GM12878 (cell line): Measurements from ENCODE around the gene LRP1. TPM values are rescaled to one million over a fixed set of nuclear protein-coding genes. Genes with fewer than 3 reads are reported as not detected.

ENCODE experiments used
- ATAC-seq: fragments of 200-7000 bp; cut with Tn5 transposase; 3 replicates; pipeline ENCODE4 v1.9.1; 2020; ENCODE audit warnings: mild to moderate bottlenecking, moderate library complexity
- BruUV-seq: library from RNA; stranded (reverse); fragments of 400-500 nt; replicated peaks from 2 replicates; lab custom pipeline; 2021; lab: Mats Ljungman, UMichigan
- CTCF ChIA-PET: fragments of 300-600 bp; sonication (Branson Sonifier 250); formaldehyde crosslinking; extraction: SDS; loops from one replicate; lab custom pipeline; 2021; ENCODE audit warnings: inconsistent platforms; lab: Yijun Ruan, JAX
- POLR2A ChIA-PET: fragments of 350-600 bp; formaldehyde crosslinking; extraction: SDS; loops from one replicate; lab custom pipeline; 2021; ENCODE audit warnings: inconsistent platforms; lab: Charles Lee
- RAD21 ChIA-PET: fragments of 300-600 bp; sonication (Branson Sonifier 250); formaldehyde crosslinking; loops from one replicate; lab custom pipeline; 2023; ENCODE audit warnings: antibody characterized with exemption; ENCODE audit not compliant: unreplicated experiment; lab: Charles Lee
- SMC1A ChIA-PET: fragments of 300-600 bp; sonication (Branson Sonifier 250); formaldehyde crosslinking; loops from one replicate; lab custom pipeline; 2023; ENCODE audit not compliant: unreplicated experiment, uncharacterized antibody; lab: Charles Lee
- DNase-seq: peaks from one replicate; pipeline ENCODE4 v3.0.0-alpha.2; 2011; ENCODE audit warnings: low read depth, low spot score
- FAIRE-seq: peaks from 3 replicates; lab custom pipeline; 2011; peaks lifted over from hg19 to GRCh38; lab: Jason Lieb, UNC
- H2AFZ ChIP-seq: 2 replicates; pipeline ENCODE4 v1.6.0; 2011; ENCODE audit warnings: low read depth, low read length, control low read depth; ENCODE audit not compliant: control insufficient read depth
- H3K27ac ChIP-seq: 2 replicates; pipeline ENCODE4 v1.5.1; 2011; ENCODE audit warnings: control low read depth; ENCODE audit not compliant: control insufficient read depth, insufficient read depth
- H3K27me3 ChIP-seq, 2 experiments: replicated peaks in 1 of 2; 2 replicates each; pipeline versions ENCODE4 v1.6.0 to v1.6.1; 2011; ENCODE audit warnings: low read length in 1 of 2; ENCODE audit not compliant: control insufficient read depth in 2 of 2, insufficient read depth in 2 of 2
- H3K36me3 ChIP-seq, 2 experiments: 2 replicates each; pipeline ENCODE4 v1.5.1; 2011; ENCODE audit warnings: low read length in 1 of 2; ENCODE audit not compliant: control insufficient read depth in 2 of 2, insufficient read depth in 2 of 2
- H3K4me1 ChIP-seq: 2 replicates; pipeline ENCODE4 v1.6.1; 2011; ENCODE audit warnings: mild to moderate bottlenecking, low read length, moderate library complexity, mixed read lengths; ENCODE audit not compliant: control insufficient read depth, insufficient read depth
- H3K4me2 ChIP-seq: 2 replicates; pipeline ENCODE4 v1.6.0; 2011; ENCODE audit warnings: control low read depth; ENCODE audit not compliant: control insufficient read depth, insufficient read depth
- H3K4me3 ChIP-seq: fragments of 200-600 bp; sonication (generic); 2 replicates; pipeline ENCODE4 v1.5.1; 2016
- H3K79me2 ChIP-seq: 2 replicates; pipeline ENCODE4 v1.6.0; 2011; ENCODE audit warnings: low read length; ENCODE audit not compliant: control insufficient read depth, insufficient read depth
- H3K9ac ChIP-seq: 2 replicates; pipeline ENCODE4 v1.8.0; 2011; ENCODE audit warnings: low read length, control low read depth, mixed read lengths; ENCODE audit not compliant: control insufficient read depth, insufficient read depth
- H3K9me3 ChIP-seq: replicated peaks from 3 replicates; pipeline ENCODE4 v1.5.1; 2011; ENCODE audit warnings: mild to moderate bottlenecking, low read length; ENCODE audit not compliant: control insufficient read depth, insufficient read depth
- H4K20me1 ChIP-seq: 2 replicates; pipeline ENCODE4 v1.6.0; 2011; ENCODE audit not compliant: control insufficient read depth, insufficient read depth
- ATF3 ChIP-seq: IDR thresholded peaks from 2 replicates; pipeline ENCODE4 v1.6.1; 2011; ENCODE audit warnings: low read depth, mild to moderate bottlenecking, low read length, moderate library complexity, borderline replicate concordance; ENCODE audit errors: extremely low read depth
- CHD1 ChIP-seq: IDR thresholded peaks from 2 replicates; pipeline ENCODE4 v1.6.1; 2012; ENCODE audit warnings: low read depth, low read length, improper control_type of control experiment
- EP300 ChIP-seq, 2 experiments: fragments of 150-350 bp in 1 of 2; IDR thresholded peaks; 2 replicates each; pipeline ENCODE4 v1.6.1; 2011 to 2012; ENCODE audit warnings: low read depth in 2 of 2, low read length in 2 of 2, borderline replicate concordance in 1 of 2, improper control_type of control experiment in 1 of 2, inconsistent platforms in 1 of 2; ENCODE audit not compliant: control insufficient read depth in 1 of 2
- FOXM1 ChIP-seq: IDR thresholded peaks from 2 replicates; pipeline ENCODE4 v1.6.1; 2012; ENCODE audit warnings: low read depth, mild to moderate bottlenecking, inconsistent platforms, low read length, moderate library complexity
- GATAD2B ChIP-seq: fragments of 450-650 bp; conservative IDR thresholded peaks from 2 replicates; pipeline ENCODE4 v1.6.1; 2017; ENCODE audit warnings: low read depth, mild to moderate bottlenecking, moderate library complexity
- KAT2A ChIP-seq: conservative IDR thresholded peaks from 2 replicates; pipeline ENCODE4 v1.6.1; 2011; ENCODE audit warnings: low read depth, low read length; ENCODE audit not compliant: control insufficient read depth
- MTA2 ChIP-seq: fragments of 450-650 bp; IDR thresholded peaks from 2 replicates; pipeline ENCODE4 v1.6.1; 2016; ENCODE audit warnings: low read depth, mild to moderate bottlenecking, moderate library complexity
- NFXL1 ChIP-seq: fragments of 450-650 bp; IDR thresholded peaks from 2 replicates; pipeline ENCODE4 v1.6.1; 2017; ENCODE audit warnings: antibody characterized with exemption, mild to moderate bottlenecking, borderline replicate concordance
- NFYB ChIP-seq: IDR thresholded peaks from 2 replicates; pipeline ENCODE4 v1.6.1; 2011; ENCODE audit warnings: low read depth, mild to moderate bottlenecking, low read length, improper control_type of control experiment, moderate library complexity; ENCODE audit not compliant: insufficient read depth
- PAX5 ChIP-seq: IDR thresholded peaks from 2 replicates; pipeline ENCODE4 v1.6.1; 2011; ENCODE audit warnings: low read depth, low read length, borderline replicate concordance
- RBBP5 ChIP-seq: fragments of 200-600 bp; sonication (generic); conservative IDR thresholded peaks from 2 replicates; pipeline ENCODE4 v1.6.1; 2016
- RELB ChIP-seq: fragments of 450-650 bp; IDR thresholded peaks from 2 replicates; pipeline ENCODE4 v1.6.1; 2017; ENCODE audit warnings: low read depth, mild to moderate bottlenecking, moderate library complexity
- SIX5 ChIP-seq: IDR thresholded peaks from 2 replicates; pipeline ENCODE4 v1.6.1; 2011; ENCODE audit warnings: mild to moderate bottlenecking, low read depth, low read length, moderate library complexity; ENCODE audit not compliant: severe bottlenecking
- SMAD5 ChIP-seq: IDR thresholded peaks from 2 replicates; pipeline ENCODE4 v1.6.1; 2016; ENCODE audit warnings: antibody characterized with exemption, low read depth
- WGBS: methylation state at CpG from one replicate; pipeline ENCODE4 v1.1.6; 2016; ENCODE audit warnings: low lambda C conversion rate; ENCODE audit not compliant: insufficient replicate concordance, insufficient coverage; ENCODE audit errors: missing lambda C conversion rate; 5-methylcytosine and 5-hydroxymethylcytosine counted together
- in situ Hi-C: fragments of 300-500 bp; cut with MboI; formaldehyde crosslinking; loops from 9 replicates; pipeline ENCODE4 v1.14.3; 2018; ENCODE audit warnings: mixed read lengths
- intact Hi-C: fragments of 100-400 bp; cut with micrococcal nuclease; formaldehyde crosslinking; loops from one replicate; pipeline ENCODE4 v1.14.2; 2022; ENCODE audit not compliant: unreplicated experiment
- polyA plus RNA-seq, 11 experiments: library from polyadenylated mRNA; depleted of rRNA in 4 of 11; unstranded in 6 of 11; stranded (reverse) in 5 of 11; fragments of >200 nt; fragmentation: Nextera tagmentation in 4 of 11; fragmentation: Illumina TruSeq in 1 of 11; extraction: Ambion mirVana in 4 of 11; extraction: Trizol in 1 of 11; gene quantifications; 1 replicate in 1 of 11; 2 replicates in 10 of 11; pipeline versions ENCODE4 v1.2.1 to v1.2.3, GENCODE V29; 2011 to 2016; ENCODE audit warnings: inconsistent platforms in 2 of 11, missing spikeins in 2 of 11, low read depth in 1 of 11
- total RNA-seq, 4 experiments: library from RNA; depleted of rRNA in 3 of 4; stranded (reverse); fragments of >200 nt in 3 of 4; fragmentation: Illumina TruSeq in 1 of 4; extraction: Trizol in 1 of 4; gene quantifications; 2 replicates each; pipeline versions ENCODE4 v1.2.1 to v1.2.3, GENCODE V29; 2013 to 2021

LRP1 gene
- total and polyA plus RNA-seq, 10 of the 15 experiments (the other 5 are each of a cell fraction or from before 2014, with no cell fraction given), result under 0.01 to 1.1 (median 0.20) TPM; not detected in 2

- Histone ChIP-seq H3K36me3 (no peaks in the 10 kb centered on the region), H2AFZ (no peak overlapping the region), H3K4me2 (no peak overlapping the region), H3K79me2 (no peaks in the 10 kb centered on the region), H4K20me1 (no peaks in the 10 kb centered on the region), H3K9ac (no peak overlapping the region), H3K27me3 (no peaks in the 10 kb centered on the region; a peak in 3 of 4 replicates), H3K27ac (no peak overlapping the region), H3K9me3 (no peaks in the 10 kb centered on the region), H3K4me3 (no peak overlapping the region), H3K4me1 (peaks cover 4% of the 10 kb centered on the region; the same call in 1 of the 2 replicates)
- WGBS, result 66% methylated on average over 9 of the region's 9 CpGs
- ChIA-PET RAD21 (no interaction called here), POLR2A (no interaction called here), SMC1A (no interaction called here), CTCF (interaction anchor here (0.8 to 1.6 kb wide), 2 partner anchors 39 to 41 kb away, joined by 3 to 4 read pairs; no protein-coding TSS in a partner anchor)
- no peak for FAIRE-seq
- no peak for ATAC-seq
- intact Hi-C loops, result no loop called here
- BruUV-seq, result no TSS peak
- no peak for DNase-seq
- TF ChIP-seq RELB (no peak), NFXL1 (no peak), CHD1 (no peak), GATAD2B (no peak), SMAD5 (no peak), RBBP5 (no peak), EP300 (IDR thresholded peaks at IDR 0.05; ENCODE audit: borderline replicate concordance in 1 of 2, control insufficient read depth in 1 of 2, low read depth in 2 of 2, low read length in 2 of 2) (no peak), FOXM1 (no peak), KAT2A (no peak), NFYB (no peak), ATF3 (no peak), PAX5 (no peak), MTA2 (no peak), SIX5 (no peak)
- TF ChIP-seq, all 136 proteins: peak for 0
- in situ Hi-C loops, result no loop called here
These were observed 6.7 kb downstream of the LRP1 start for GRCh38 chr12:57134949-57135348.
